Activated effector memory CD4-positive, alpha-beta T cell treated with Interleukin-2 at 50 U/mL for 16 hours (primary cell): ENCODE measurements around the gene MYRIP.
"Not testable (repeated sequence)": the region's sequence is repeated elsewhere in the genome, so short reads cannot be mapped to it uniquely, and the experiment has no call there.

Experiments
- DNase-seq: peaks from one replicate; pipeline ENCODE4 v3.0.0-alpha.2; 2020

The MYRIP gene

DNA sequence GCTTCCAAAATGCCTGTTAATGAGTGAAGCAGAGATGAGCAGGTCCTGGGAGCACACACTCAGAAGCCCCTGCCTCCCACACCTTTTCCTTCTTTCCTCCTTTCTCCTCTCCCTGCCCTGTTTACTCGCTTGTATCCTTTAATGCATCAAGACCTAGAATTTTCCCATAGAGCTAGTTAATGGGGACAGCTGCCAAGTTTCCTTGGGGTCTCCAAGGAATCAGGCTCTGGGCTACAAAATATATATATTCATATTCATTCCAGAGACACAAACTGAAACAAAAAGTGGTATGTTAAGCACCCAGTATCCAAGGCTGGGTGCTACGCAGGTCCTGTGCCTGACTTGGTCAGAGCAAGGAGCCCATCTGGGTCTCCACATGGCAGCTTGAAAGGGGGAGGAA, 235.6 kb downstream of the MYRIP start:
- no peak for DNase-seq

DNA sequence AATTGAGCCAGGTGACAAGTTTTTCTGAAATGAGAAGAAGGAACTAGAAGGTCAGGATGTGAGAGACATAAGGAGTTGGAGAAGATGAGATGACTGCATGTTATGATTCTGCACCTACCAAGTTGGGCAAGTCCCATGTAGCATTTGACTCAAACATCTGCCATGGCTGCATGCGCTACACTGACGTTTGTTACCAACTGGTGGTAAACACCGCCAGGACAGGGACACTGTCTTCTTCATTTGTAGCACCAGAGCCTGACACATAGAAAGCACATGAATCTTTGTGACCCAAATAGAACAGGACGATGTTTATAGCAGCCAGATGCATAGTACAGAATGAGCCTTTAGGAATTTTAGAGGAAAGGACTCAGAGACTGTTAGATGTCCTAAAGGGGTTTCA, 236.7 kb downstream of the MYRIP start:
- DNase-seq: no peak

DNA sequence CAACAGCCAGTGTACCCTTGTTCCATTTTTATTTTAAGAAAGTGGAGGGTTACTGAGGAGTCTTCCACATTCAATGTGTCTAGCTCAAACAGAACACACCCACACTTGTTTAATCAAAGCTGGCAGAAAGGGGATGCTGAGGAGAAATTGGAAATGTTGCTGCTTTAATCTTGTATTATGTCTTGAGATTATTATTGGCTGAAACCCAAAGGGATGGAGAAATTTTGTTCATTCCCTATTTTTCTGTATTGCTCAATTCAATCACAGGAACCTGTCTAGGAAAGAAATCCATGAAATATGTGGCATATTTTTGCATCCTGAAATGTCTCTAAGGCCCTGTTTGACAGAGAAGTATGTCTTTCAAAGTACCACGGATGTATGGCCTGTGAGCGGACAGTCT, 238.0 kb downstream of the MYRIP start:
- DNase-seq: no peak

DNA sequence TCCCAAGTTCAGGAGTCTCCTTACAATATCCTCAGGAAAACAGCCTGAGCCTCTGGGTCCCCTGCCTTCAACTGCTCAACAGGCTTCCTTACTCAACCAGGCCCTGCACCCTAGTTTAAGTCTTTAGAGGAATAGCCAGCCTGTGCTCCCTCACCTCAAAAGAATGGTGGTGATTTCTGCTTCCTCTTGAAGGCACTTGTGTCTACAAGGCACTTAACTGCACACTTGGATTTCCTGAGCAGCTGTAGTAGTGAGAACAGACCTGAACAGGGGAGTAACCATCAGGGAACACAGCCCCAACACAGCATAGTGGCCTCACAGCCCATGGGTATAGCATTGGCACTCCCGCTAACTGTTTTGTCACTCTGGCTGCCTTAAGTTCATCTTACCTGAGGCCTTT, 244.3 kb downstream of the MYRIP start:
- DNase-seq: no peak

DNA sequence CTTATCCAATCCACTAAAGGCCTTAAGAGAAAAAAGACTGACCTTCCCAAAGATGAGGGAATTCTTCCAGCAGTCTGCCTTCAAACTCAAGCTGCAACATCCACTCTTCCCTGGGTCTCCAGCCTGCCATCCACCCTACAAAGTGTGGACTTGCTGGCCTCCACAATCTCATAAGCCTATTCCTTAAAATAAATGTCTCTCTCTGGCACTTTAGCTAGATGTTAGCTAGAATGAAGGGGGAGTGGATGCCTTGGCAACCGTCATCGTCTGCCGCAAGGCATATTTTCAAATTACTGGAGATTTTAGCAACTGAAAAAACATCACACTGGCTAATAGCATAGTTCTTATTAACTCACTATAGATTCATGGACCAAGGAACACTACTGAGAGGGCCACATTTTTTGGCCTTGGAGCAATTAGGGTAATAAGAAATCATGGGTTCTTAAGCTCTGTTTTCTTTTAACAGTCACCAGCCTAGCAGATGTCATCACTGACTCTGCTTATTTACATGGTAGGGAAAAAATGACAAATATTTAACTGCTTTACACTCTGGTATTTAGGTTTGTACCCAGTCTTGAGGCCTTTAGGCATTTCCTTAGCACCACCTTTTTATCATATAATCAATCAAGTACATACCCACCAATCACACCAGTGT, 245.3 kb downstream of the MYRIP start:
- DNase-seq: no peak

DNA sequence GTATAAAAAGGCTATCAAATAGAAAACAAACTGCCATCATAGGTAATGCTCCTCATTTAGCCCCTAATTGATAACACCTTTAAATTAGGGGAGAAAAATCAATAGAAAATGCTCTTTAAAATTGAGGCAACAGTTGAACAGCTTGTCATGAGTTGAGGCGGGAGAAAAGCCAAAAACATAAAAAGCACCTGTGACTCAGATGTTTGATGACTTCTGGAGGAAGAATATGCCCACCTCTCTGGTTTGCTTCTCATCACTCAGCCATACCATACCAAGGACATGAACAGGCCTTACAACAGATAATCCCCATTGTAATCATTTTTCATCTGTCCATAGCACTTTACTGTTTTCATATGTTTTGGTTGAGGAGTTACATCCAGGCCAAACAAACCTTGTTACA, 246.0 kb downstream of the MYRIP start:
- no peak for DNase-seq

DNA sequence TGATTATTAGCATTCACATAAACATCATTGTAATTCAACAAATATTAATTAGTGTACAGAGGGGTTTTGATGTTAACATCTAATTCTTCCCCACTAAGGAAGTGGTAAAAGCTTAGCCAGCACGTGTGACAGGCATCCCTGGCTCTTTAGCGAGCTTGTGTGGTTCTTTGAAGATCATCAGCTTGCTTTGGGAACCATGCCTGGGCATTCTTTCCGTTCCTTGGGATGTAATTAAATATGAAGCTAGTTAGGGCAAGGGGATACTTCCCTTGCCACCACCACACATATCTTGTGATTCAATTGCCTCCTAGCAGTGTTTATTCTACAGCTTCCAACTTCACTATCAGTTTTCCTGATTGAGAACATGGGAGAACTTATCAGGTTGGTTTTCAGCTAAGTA, 246.5 kb downstream of the MYRIP start:
- no peak for DNase-seq

DNA sequence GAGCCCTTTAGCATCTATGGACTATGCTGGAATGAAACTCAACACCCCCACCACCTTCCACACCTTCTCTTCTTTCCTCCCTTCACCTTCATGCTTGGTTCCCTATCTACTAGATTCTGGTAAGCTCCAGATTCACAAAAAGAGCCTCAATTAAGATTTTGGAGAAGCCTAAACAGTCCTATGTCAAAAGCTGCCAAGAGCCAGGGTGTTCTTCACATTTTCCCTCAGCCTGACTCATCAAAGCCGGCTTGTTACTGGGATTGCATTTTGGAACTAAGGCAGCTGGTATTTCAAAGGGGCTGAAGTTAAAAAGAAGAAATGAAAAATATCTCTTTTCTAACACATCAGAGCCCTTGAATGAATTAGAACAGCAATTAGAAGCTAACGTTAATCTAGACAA, 247.7 kb downstream of the MYRIP start:
- no peak for DNase-seq

DNA sequence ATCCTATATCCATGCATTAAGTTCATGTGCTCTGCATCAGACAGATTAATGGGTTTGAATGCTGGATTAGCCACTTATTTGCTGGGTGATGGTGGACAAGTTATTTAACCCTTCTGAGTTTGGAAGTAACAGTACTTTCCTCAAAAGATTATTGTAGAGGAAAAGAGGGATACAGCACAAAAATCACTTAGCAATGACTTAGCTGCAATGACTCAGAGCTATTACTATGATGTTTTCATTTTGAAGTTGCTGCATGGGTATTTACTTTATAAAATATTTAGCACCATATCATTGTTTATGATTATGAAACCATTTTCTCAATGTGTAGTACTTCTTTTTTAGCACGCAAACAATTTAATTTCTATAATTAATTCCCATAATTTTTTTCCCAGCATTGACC, 248.4 kb downstream of the MYRIP start:
- DNase-seq: no peak

DNA sequence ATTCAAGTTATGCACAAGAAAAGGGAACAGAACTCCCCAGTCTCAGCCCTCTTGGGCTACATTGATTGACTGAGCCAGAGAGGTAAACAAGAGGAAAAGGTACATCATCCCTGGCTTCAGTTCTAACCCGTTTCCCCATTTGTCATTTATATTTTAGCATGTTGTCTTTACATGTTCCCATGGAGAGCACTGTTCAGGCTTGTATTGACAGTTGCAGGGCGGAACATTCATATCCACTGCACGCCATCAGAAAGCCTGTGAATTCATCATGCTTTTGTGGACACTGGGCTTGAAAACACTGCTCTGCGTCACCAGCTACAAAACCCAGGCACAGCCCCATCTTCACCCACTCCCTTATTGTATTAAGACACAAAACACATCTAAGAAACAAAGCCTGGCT, 259.2 kb downstream of the MYRIP start:
- no peak for DNase-seq

DNA sequence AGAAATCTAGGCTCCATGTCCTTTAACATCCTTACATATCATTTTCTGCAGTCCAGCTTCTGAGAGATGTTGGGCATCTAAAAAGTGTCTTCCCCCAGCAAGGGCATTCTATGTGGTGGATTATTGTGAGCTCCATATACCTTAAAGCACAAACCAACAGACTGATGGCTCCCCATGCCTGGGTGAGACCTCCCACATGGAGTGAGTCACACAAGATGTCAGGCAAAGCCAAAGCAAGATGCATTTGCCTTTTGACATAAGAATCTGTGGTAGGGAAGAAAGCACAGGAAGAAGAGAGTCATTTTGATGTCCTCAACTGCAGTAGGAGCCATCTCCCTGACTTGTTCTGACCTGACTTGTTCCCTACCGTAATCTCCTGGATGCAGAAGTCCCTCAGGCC, 261.4 kb downstream of the MYRIP start:
- no peak for DNase-seq

DNA sequence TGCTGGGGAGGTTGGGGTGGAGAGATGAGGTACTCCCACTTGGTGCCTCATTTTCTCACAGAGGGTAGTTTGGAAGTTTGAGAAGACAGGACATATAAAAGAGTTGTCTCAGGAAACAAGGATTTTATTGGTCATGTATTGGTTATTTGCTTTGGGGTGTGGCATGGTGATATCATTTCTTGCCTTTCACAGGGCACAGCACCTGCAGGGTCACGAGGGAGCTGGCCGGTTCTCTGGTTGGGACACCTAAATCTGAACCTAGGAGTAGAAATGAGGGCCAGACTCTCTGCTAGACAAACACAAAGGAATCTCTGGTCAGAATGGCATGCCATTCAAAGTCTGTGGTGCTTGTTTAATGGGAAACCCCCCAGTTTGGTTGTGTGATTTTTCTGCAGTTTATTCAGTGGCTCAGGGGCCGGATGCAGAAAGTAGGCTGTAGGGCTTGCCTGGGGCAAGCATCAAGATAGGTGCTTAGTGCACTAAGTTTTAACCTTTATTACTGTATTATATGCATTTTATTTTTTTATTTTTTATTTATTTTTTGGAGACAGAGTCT, 262.4 kb downstream of the MYRIP start:
- DNase-seq: no peak

DNA sequence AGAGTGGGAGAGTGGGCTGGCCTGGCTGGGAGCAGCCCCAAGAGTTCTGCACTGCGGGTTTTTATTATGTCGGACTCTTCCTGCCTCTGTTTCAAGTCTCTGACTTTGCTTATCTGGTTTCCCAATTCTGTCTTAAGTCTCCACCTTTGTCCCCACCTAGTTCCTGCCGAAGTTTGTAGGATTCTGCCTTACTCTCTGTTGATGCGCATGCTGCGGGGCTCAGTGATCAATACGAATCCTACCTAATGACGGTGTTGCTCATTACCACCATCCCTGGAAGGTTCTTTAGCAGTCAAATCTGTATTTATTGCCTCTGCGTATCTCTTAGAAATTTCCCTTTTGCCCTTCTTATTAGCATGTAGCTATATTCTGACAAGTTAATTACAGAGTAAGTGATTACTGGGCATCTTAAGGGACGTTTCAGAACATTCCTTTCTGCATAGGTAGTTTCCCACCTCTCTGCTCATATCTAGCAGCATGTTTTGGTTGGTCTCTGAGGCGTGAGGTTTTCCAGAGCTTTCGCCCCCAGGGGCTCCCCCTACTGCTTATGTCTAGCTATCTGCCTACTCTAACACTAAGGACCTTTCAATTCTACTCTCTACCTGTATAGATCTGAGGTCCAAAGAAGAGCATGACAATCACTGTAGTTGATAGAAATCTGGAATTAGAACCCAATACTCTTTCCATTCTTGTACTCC, 264.1 kb downstream of the MYRIP start:
- no peak for DNase-seq

DNA sequence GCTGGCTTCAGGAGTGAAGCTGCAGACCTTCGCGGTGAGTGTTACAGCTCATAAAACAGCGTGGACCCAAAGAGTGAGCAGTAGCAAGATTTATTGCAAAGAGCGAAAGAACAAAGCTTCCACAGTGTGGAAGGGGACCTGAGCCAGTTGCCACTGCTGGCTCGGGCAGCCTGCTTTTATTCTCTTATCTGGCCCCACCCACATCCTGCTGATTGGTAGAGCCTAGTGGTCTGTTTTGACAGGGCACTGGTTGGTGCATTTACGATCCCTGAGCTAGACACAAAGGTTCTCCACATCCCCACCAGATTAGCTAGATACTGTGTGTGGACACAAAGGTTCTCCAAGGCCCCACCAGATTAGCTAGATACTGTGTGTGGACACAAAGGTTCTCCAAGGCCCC, 267.7 kb downstream of the MYRIP start:
- not testable (repeated sequence) for DNase-seq

DNA sequence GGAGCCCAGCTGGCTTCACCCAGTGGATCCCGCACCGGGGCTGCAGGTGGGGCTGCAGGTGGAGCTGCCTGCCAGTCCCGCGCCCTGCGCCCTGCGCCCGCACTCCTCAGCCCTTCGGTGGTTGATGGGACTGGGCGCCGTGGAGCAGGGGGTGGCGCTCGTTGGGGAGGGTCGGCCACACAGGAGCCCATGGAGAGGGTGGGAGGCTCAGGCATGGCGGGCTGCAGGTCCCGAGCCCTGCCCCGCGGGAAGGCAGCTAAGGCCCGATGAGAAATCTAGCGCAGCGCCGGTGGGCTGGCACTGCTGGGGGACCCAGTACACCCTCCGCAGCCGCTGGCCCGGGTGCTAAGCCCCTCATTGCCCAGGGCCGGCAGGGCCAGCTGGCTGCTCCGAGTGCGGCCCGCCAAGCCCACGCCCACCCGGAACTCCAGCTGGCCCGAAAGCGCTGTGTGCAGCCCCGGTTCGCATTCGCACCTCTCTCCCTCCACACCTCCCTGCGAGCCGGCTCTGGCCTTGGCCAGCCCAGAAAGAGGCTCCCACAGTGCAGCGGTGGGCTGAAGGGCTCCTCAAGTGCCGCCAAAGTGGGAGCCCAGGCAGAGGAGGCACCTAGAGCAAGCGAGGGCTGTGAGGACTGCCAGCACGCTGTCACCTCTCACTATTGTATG, 268.6 kb downstream of the MYRIP start:
- not testable (repeated sequence) for DNase-seq

DNA sequence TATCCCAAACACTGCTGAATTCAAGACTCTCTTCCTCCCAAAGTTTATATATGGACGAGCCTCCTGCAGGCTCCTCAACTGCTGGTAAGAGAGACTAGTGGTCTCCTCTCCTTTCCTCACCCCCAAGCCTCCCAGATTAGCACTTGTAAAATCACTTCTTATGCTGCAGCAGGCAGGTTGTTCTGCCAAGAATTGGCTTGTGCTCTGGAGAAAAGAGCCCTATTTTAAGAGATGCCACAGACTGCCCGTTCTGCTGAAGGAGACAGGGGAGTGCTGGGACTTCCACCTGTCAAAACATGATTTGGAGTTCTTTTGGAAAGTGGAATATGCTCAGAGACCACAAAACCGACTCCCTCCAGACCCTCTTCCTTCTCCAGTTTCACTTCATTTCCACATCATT, 269.2 kb downstream of the MYRIP start:
- no peak for DNase-seq

DNA sequence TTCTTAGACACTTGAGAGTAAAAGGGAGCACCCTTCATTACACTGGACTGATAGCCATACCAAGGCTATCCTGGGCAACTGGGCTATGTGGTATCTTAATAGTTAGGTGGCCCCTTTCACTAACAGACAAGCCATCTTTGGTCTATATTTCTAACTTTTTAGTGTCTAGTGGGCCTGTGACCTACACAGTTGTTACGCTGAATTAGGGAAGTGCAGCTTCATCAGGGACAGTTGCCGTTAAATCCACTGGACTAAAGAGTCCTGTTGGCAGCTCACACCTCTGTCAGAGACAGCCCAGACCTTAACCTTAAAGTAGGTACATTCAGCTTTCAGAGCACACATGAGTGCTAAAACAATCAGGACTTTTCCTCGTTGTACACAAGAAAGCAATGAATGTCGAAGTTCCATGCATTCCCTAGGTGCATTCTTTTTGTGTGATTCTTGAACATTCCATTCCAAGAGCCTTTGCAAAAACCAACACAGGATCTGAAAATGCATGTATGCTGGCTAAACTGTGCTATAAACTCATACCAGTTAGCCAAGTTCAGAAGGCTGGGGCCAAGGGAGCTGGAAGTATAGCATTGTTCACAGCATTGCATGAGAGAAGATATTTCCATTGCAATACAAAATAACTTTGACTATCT, 269.9 kb downstream of the MYRIP start:
- DNase-seq: no peak

DNA sequence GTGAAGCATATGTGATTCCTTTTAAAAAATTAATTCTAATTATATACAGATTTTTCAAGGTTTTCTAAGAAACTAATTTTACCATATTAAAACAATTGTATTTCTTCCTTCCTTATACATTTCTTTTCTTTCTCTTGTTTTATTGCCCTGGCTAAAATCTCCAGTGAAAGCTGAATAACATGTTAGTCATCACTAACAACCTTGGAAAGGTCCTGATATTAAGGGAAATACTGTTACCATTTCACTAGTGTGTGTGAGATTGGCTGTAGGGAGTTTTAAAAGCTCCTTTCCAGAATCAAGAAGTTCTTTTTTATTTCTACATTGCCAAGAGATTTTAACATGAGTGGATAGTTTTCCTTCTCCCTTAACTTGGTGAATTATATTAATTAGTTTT, 270.4 kb downstream of the MYRIP start:
- no peak for DNase-seq

DNA sequence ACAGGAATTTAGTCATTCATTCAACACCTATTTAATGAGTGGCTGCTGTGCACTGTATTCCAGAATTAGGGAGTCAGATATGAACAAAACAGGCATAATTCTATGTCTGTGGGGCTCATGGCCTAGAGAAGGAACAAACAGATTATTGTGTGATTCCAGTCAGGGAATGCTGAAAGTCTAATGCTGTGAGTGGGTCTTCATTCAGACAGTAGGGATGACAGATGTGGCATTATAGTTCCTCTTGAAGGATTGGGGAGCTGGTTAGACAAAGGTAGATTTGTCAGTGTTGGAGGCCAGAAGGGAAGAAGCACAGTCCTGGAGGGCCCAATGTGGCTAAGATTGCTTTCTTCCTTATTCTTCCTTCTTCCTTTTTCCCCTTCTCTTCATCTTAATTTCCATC, 273.7 kb downstream of the MYRIP start:
- no peak for DNase-seq

DNA sequence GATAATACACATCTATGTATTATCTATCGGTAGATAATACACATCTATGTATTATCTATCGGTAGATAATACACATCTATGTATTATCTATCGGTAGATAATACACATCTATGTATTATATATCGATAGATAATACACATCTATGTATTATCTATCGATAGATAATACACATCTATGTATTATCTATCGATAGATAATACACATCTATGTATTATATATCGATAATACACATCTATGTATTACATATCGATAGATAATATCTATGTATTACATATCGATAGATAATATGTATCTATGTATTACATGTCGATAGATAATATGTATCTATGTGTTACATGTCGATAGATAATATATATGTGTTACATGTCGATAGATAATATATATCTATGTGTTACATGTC, 275.0 kb downstream of the MYRIP start:
- not testable (repeated sequence) for DNase-seq

DNA sequence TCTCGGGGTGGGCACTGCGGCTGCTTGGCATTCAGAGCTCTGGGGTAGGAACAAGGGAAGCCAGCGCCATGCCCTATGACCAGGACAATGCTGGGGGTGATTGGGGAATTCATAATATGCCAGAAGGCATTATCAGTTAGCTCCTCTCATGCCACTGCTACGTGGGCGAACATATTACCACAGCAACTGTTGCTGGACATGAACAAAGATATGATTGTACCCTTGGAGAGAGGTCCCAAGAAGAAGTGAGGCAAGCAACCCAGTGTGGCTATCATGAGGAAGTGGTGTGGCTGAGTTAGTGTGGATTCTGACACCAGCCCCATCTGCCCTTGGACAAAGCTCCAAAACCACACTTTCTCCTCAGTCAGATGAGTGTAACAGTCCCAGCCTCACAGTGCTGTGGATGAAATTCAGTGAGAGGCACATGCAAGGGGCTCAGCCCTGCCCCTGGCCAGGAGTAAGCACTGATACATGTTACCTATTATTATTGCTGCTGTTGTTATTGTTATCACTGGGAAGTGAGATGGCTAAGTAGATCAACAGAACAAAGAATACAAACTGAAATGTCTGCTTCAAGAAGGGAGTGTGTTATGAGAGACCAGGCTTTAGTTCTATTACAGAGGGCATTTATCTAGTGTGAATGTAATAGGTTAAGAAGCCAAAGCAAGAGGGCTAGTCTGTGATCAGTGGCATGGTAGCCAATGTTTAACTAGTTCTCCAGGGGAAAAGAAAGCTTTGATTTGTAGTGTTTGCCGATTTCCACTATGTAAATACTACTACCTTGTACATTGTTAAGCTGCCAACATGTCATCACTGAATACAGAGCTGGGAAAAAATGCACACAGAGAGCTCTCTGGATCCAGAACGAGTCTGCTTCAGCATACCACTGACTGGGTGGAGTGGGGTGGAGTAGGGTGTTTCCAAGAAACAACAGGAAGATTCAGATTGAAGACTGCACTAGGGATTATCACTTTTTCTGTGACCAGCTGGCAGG, 277.8 kb downstream of the MYRIP start:
- DNase-seq: no peak

DNA sequence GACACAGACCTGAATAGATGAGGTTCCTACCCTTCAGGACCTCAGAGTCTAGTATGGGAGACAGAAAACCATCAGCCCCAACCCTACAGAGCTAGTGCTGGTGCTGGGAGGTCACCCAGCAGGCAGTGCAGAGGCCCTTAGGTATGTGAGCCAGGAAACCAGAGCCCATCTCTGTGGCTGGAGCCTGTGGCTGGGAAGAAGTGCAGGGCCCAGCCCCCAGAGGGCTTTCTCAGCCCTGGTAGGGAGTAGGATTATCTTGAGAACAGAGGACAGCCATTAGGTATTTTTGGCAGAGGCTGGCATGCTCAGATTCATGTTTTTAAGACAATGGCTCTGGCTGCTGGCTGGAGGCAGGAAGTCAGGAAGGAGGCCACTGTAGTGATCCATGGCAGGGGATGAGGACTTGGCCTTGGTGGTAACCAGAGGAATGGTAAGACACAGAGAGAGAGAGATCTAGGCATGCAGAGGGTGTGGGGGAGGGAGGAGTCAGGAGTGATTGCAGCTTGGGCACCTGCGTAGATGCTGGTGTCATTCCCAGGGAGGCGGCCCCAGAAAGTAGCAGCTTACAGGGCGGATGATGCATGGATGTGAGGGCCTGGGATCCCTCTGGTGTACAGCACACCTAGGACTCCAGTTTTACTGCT, 279.2 kb downstream of the MYRIP start:
- no peak for DNase-seq
